ENCODE measurements around the gene OXER1.
"Not testable (repeated sequence)": the region's sequence is repeated elsewhere in the genome, so short reads cannot be mapped to it uniquely, and the experiment has no call there.

The OXER1 gene

GRCh38 chr2:42748840-42749239 lies 15.1 kb downstream of the OXER1 start:
- no peak for DNase-seq

GRCh38 chr2:42747422-42747821 lies 16.5 kb downstream of the OXER1 start:
- no peak for DNase-seq

GRCh38 chr2:42744545-42745082 lies 19.3 kb downstream of the OXER1 start:
- DNase-seq: no peak

GRCh38 chr2:42743659-42743990 lies 20.3 kb downstream of the OXER1 start:
- no peak for DNase-seq

DNA sequence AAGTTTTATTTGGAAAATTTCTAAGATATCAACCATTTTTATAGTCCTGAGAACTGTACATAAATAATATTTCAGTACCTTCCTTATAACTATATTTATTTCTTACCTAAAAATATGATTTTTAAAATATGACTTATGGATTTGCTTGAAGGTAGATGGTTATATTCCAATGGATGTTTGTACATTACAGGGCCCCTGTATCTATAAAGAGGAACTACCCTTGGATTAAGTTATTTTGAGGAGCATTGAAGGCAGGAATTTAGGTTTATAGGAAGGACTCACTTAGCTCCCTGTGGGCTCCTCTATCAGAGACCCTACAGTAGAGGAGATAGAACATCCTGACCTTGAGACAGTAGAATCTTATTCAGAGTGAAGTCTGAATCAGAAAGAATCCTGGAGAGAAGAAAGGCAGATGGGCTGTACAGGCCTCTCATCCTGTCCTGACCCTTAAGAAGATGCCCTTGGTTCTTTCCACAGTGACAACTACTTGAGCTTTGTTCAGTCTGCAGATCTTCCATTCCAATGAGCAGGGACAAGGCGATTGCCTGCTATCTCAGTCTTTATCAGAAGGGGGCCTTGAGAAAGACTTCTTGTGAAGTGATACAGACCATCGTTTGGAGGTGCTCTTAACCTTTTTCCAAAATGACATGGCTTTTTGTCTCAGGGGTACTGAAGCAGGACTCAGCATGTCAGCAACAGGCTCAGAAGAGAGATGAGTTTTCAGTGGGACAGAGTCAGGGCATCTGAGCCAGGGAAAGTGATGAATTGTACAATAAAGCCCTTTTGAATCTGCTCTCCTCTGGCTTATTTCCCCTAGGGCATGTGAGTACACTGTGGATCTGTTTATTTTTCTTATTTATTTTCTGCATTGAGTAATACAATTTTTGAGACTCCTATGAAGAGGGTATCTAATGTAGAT lies 20.9 kb downstream of the OXER1 start:
- DNase-seq: no peak

GRCh38 chr2:42741140-42741539 lies 22.8 kb downstream of the OXER1 start:
- DNase-seq: no peak

DNA sequence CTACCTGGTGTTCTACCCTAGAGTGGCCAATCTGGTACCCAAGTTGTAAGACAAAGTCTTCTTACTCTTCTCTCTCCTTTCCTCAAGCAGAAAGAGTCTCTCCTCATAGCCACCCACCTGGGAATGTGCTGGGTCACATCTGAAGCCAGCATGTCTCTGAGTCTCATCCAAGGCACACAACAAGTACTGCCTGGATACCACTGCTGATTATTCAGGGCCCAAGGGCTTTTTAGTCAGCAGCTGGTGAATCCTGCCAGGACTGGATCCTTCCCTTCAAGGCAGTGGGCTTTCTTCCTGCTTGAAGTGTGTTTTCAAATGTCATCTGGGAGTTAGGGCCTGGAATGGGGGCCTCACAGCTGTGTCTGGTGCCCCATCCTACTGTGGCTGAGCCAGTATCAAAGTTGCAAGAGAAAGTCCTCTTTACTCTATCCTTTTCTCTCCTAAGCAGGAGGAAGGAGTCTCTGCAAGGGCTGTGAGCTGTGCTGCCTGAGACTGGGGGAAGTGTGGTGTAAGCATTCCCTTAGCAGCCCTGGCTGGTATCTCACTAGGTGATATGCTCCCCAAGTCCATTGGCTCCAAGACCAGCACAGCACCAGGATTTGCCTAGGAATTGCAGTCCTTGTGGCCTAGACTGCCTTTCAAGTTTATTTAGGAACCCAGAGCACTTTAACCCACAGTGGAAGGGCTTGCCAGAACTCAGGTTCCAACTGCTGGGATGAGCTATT lies 27.2 kb downstream of the OXER1 start:
- DNase-seq: no peak

- no peak for DNase-seq
These were observed 30.1 kb downstream of the OXER1 start for GRCh38 chr2:42733852-42734251.

DNA sequence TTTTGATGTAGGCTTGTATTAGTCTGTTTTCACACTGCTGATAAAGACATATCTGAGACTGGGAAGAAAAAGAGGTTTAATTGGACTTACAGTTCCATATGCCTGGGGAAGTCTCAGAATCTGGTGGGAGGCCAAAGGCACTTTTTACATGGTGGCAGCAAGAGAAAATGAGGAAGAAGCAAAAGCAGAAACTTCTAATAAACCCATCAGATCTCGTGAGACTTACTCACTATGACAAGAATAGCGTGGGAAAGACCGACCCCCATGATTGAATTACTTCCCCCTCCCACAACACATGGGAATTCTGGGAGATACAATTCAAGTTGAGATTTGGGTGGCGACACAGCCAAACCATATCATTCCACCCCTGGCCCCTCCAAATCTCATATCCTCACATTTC lies 32.6 kb downstream of the OXER1 start:
- not testable (repeated sequence) for DNase-seq

GRCh38 chr2:42726680-42727079 lies 37.3 kb downstream of the OXER1 start:
- DNase-seq: no peak

- DNase-seq: no peak
These were observed 38.3 kb downstream of the OXER1 start for GRCh38 chr2:42725657-42726056.

- DNase-seq: no peak
These were observed 39.0 kb downstream of the OXER1 start for GRCh38 chr2:42724886-42725285.

GRCh38 chr2:42723465-42723864 lies 40.5 kb downstream of the OXER1 start:
- no peak for DNase-seq

GRCh38 chr2:42722320-42723190 lies 41.4 kb downstream of the OXER1 start:
- no peak for DNase-seq

GRCh38 chr2:42721898-42722297 lies 42.0 kb downstream of the OXER1 start:
- no peak for DNase-seq

DNA sequence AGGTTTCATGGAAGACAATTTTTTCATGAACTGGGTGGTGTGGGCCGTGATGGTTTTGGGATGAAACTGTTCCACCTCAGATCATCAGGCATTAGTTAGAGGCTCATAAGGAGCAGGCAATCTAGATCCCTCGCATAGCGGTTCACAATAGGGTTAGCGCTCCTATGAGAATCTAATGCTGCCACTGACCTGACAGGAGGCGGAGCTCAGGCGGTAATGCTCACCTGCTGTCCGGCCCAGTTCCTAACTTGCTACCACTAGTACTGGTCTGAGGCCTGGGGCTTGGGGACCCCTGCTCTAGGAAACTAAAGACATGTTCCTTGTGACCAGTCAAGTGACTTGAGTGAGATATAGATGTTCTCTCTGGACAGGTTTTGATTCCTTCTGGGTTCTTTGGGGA lies 49.2 kb downstream of the OXER1 start:
- DNase-seq: no peak

- DNase-seq: no peak
These were observed 50.0 kb downstream of the OXER1 start for GRCh38 chr2:42713920-42714319.

- DNase-seq: no peak
These were observed 51.0 kb downstream of the OXER1 start for GRCh38 chr2:42712934-42713333.

Data from stimulated activated naive CD4-positive, alpha-beta T cell (primary cell).